Thoracic aorta (tissue), 2 donors: Measurements from ENCODE around the gene PTOV1. TPM values are rescaled to one million over a fixed set of nuclear protein-coding genes. Genes with fewer than 3 reads are reported as not detected.
A peak's percentile ranks its signal among the peaks of the same experiment; 100 is the strongest.

ENCODE experiments used
- ATAC-seq: fragments of 150-250 bp; one replicate; pipeline ENCODE4 v1.8.0; 2017; ENCODE audit warnings: low read depth; ENCODE audit not compliant: insufficient number of reproducible peaks, low FRiP score
- DNase-seq: peaks from one replicate; pipeline ENCODE4 v3.0.0-alpha.2; 2020; ENCODE audit warnings: low spot score
- H3K27ac ChIP-seq, 2 donors: fragments of 200-600 bp; sonication (generic); 1 replicate in 1 of 2; 2 replicates in 1 of 2; pipeline ENCODE4 v1.5.1; 2016; ENCODE audit warnings: mild to moderate bottlenecking in 2 of 2, moderate library complexity in 2 of 2
- H3K27me3 ChIP-seq: fragments of 200-600 bp; sonication (generic); replicated peaks from 2 replicates; pipeline ENCODE4 v1.6.0; 2016; ENCODE audit warnings: mild to moderate bottlenecking; ENCODE audit not compliant: insufficient read depth
- H3K36me3 ChIP-seq: fragments of 200-600 bp; sonication (generic); one replicate; pipeline ENCODE4 v1.5.1; 2016
- H3K4me1 ChIP-seq, 2 donors: fragments of 200-600 bp; sonication (generic); 1 replicate in 1 of 2; 2 replicates in 1 of 2; pipeline versions ENCODE4 v1.5.1 to v1.6.0; 2016; ENCODE audit warnings: low read depth in 2 of 2, mild to moderate bottlenecking in 1 of 2; ENCODE audit not compliant: control insufficient read depth in 1 of 2
- H3K4me3 ChIP-seq: fragments of 200-600 bp; sonication (generic); 2 replicates; pipeline ENCODE4 v1.5.1; 2016; ENCODE audit warnings: mild to moderate bottlenecking
- H3K9me3 ChIP-seq: fragments of 200-600 bp; sonication (generic); 2 replicates; pipeline ENCODE4 v1.5.1; 2016
- CTCF ChIP-seq: fragments of 200-600 bp; sonication (generic); IDR thresholded peaks from one replicate; pipeline ENCODE4 v1.5.1; 2019; ENCODE audit warnings: antibody characterized with exemption
- total RNA-seq, 2 donors: library from RNA; depleted of rRNA; stranded (reverse); fragments of >200 nt; gene quantifications; one replicate each; pipeline versions ENCODE4 v1.1.0 to v1.2.3, GENCODE V29; 2016

PTOV1 gene
- total RNA-seq, 2 donors from 2014 or later, result 62.9 to 72.2 TPM

- peaks cover 18 to 33% of the 10 kb centered on the region in 2 donors for H3K4me1 ChIP-seq
Measured at GRCh38 chr19:49812997-49813861, 37.7 kb upstream of the PTOV1 start, which contains the start of gene FUZ. TSS of gene FUZ (minus strand) at chr19:49813292. CDS start at chr19:49813106, 186 bp downstream.

GRCh38 chr19:49814010-49814409 is 36.9 kb upstream of the PTOV1 start:
- Histone ChIP-seq H3K27ac (peak overlapping the region; percentile 40 to 84), H3K4me3 (peak overlapping the region; percentile 83), H3K27me3 (no peaks in the 10 kb centered on the region), H3K4me1 (peaks cover 20 to 34% of the 10 kb centered on the region in 2 donors), H3K9me3 (no peaks in the 10 kb centered on the region), H3K36me3 (no peaks in the 10 kb centered on the region)
- no peak for TF ChIP-seq CTCF
- no peak for DNase-seq
- ATAC-seq, result no peak

More at GRCh38 chr19:49812997-49813861, 37.7 kb upstream of the PTOV1 start, which contains the start of gene FUZ:
- Histone ChIP-seq H3K27ac (peak within 1 kb of the TSS; percentile 73 to 84), H3K27me3 (no peaks in the 10 kb centered on the region), H3K9me3 (no peaks in the 10 kb centered on the region), H3K36me3 (no peaks in the 10 kb centered on the region), H3K4me3 (peak within 1 kb of the TSS; percentile 83)
- ATAC-seq (peak; percentile 49), DNase-seq (peak; percentile 91)
- TF ChIP-seq CTCF, result no peak

- Histone ChIP-seq H3K27me3 (no peaks in the 10 kb centered on the region), H3K27ac (peak overlapping the region; percentile 90 to 98), H3K4me3 (peak overlapping the region; percentile 96), H3K9me3 (no peaks in the 10 kb centered on the region), H3K4me1 (peaks cover 21 to 28% of the 10 kb centered on the region in 2 donors), H3K36me3 (no peaks in the 10 kb centered on the region)
- no peak for ATAC-seq
- DNase-seq, result no peak
- TF ChIP-seq CTCF, result no peak
Measured at GRCh38 chr19:49816590-49816989, 34.4 kb upstream of the PTOV1 start.

GRCh38 chr19:49817964-49818648 is 32.9 kb upstream of the PTOV1 start, which contains the start of gene MED25:
TSS of gene MED25 (plus strand) at chr19:49818289. CDS start at chr19:49818342, 53 bp downstream.
- H3K27ac ChIP-seq, result peak within 1 kb of the TSS; percentile 90 to 98

More at GRCh38 chr19:49817964-49818648, 32.9 kb upstream of the PTOV1 start, which contains the start of gene MED25:
- H3K4me3 ChIP-seq, result peak within 1 kb of the TSS; percentile 96
- H3K27me3 ChIP-seq, result no peaks in the 10 kb centered on the region
- H3K4me1 ChIP-seq, result peaks cover 19 to 21% of the 10 kb centered on the region in 2 donors
- peak; percentile 57 for ATAC-seq
- TF ChIP-seq CTCF, result peak; percentile 82
- peaks cover 3% of the 10 kb centered on the region for H3K36me3 ChIP-seq
- DNase-seq, result peak; percentile 36
- no peaks in the 10 kb centered on the region for H3K9me3 ChIP-seq
